Fibroblast of pulmonary artery (primary cell): ENCODE data around the gene CYP19A1.

Experiments
- DNase-seq: peaks from one replicate; pipeline ENCODE4 v3.0.0-alpha.2; 2010; ENCODE audit warnings: low read depth
- H3K4me3 ChIP-seq: replicated peaks from 2 replicates; pipeline ENCODE4 v1.5.1; 2011; ENCODE audit warnings: low read depth, mild to moderate bottlenecking, control low read depth, low read length, moderate library complexity
- CTCF ChIP-seq: IDR thresholded peaks from 2 replicates; pipeline ENCODE4 v1.5.1; 2011; ENCODE audit warnings: mild to moderate bottlenecking, control low read depth, low read length, inconsistent platforms; ENCODE audit errors: missing control alignments

CYP19A1 gene

GRCh38 chr15:51244423-51244869, 94.0 kb downstream of the CYP19A1 start:
- peak; percentile 42 for DNase-seq
- no peak for TF ChIP-seq CTCF
- no peak overlapping the region for H3K4me3 ChIP-seq

- no peak for DNase-seq
- no peak overlapping the region for H3K4me3 ChIP-seq
- no peak for TF ChIP-seq CTCF
These were observed 94.6 kb downstream of the CYP19A1 start for GRCh38 chr15:51243774-51244173.

- H3K4me3 ChIP-seq, result no peak overlapping the region
- DNase-seq, result no peak
- TF ChIP-seq CTCF, result no peak
These were observed 98.3 kb downstream of the CYP19A1 start for GRCh38 chr15:51240066-51240465.

- TF ChIP-seq CTCF, result no peak
- no peak overlapping the region for H3K4me3 ChIP-seq
- DNase-seq, result no peak
These were observed 100.6 kb downstream of the CYP19A1 start for GRCh38 chr15:51237816-51238215.

GRCh38 chr15:51234176-51234927, 104.0 kb downstream of the CYP19A1 start:
- TF ChIP-seq CTCF, result no peak
- H3K4me3 ChIP-seq, result no peak overlapping the region

GRCh38 chr15:51232581-51232980, 105.8 kb downstream of the CYP19A1 start:
- no peak for TF ChIP-seq CTCF
- no peak overlapping the region for H3K4me3 ChIP-seq
- DNase-seq, result no peak

More at GRCh38 chr15:51234176-51234927, 104.0 kb downstream of the CYP19A1 start:
- DNase-seq, result no peak

GRCh38 chr15:51229907-51230330, 108.5 kb downstream of the CYP19A1 start:
- TF ChIP-seq CTCF, result peak; percentile 53
- no peak overlapping the region for H3K4me3 ChIP-seq
- DNase-seq, result peak; percentile 62
